HG03342 (cell line): ENCODE measurements around the gene XIAP.
"Not testable (repeated sequence)": the region's sequence is repeated elsewhere in the genome, so short reads cannot be mapped to it uniquely, and the experiment has no call there.

ENCODE experiments used
- ATAC-seq: cut with Tn5 transposase; IDR thresholded peaks from one replicate; pipeline ENCODE4 v1.9.1; 2021; ENCODE audit warnings: mild to moderate bottlenecking, moderate library complexity; ENCODE audit not compliant: unreplicated experiment

Gene XIAP

GRCh38 chrX:123859846-123860838 lies at the start of gene XIAP:
Gene XIAP (plus strand): TSS chrX:123860053. CDS start chrX:123885663, 25,610 bp downstream.
- peak; percentile 75 for ATAC-seq

DNA sequence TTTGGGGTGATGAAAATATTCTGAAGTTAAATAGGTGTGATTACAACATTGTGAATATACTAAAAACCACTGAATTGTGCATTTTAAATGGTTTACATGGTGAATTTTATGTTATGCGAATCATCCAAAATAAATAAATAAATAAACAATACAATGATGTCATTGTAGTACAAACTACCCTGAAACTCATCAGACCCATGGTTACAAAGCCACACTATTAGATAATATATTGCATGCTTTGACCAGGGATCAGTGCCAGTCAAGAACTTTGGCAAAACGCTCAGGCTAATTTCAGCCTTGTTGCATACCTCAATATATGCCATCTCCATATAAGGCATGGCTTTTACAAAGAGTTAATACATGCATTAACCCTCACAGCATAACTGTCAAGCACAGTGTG lies 45.5 kb upstream of the XIAP start:
- no peak for ATAC-seq

DNA sequence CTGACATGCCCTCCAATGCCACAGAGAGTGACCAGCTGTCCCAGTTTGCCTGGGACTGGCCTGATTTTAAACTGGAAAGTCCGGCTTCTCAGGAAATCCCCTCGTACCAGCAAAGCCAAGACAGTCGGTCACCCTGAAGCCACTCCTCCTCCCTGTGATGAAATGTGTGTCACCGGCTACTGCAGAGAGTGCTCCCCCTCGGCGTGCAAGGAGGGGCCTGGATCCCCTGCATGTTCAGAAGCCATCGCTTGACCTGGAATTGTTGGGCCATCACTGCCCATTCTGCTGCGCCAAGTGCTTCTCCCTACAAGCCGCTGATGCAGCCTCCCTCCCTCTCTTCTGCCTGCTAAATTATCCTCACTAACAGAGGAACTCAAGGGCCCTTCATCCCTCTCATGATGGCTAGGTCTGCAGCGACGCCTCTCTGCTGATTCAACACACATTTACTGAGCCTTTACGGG lies 44.9 kb upstream of the XIAP start:
- not testable (repeated sequence) for ATAC-seq

DNA sequence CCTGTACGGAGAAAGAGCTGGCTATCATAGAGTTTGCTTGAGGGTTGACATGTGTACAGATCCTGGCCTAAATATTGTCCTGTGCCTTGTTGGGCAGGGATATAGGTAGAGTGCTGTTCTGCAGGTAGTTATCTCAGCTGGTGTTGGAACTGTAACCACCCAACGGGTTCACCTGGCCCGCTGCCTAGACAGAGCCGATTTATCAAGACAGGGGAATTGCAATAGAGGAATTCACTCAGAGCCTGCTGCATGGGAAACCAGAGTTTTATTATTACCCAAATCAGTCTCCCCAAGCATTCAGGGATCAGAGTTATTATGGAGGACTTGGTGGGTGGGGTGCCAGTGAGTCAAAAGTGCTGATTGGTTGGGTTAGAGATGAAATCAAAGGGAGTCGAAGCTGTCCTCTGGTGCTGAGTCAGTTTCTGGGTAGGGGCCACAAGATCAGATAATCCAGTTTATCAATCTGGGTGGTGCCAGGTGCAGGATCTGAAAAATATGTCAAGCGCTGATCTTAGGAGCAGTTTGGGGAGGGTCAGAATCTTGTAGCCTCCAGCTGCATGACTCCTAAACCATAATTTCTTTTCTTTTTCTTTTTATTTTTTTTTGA lies 42.5 kb upstream of the XIAP start:
- ATAC-seq = no peak

DNA sequence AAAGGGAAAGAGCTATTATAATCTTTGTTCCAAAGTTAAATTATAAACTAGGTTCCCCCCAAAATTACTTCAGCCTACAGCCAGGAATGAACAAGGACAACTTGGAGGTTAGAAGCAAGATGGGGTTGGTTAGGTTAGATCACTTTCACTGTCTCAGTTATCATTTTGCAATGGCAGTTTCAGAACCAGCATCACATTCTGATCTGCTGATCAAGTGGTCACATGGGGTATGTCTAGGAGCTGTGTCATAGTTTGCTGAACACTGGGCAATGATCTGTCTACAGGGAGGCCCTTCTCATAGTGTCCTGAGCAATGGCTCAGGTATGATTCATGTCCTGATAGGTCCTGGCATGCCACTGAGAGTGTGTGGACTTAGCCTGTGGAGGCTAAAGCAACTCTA lies 41.6 kb upstream of the XIAP start:
- no peak for ATAC-seq

GRCh38 chrX:123822965-123823364 lies 36.9 kb upstream of the XIAP start:
- no peak for ATAC-seq

DNA sequence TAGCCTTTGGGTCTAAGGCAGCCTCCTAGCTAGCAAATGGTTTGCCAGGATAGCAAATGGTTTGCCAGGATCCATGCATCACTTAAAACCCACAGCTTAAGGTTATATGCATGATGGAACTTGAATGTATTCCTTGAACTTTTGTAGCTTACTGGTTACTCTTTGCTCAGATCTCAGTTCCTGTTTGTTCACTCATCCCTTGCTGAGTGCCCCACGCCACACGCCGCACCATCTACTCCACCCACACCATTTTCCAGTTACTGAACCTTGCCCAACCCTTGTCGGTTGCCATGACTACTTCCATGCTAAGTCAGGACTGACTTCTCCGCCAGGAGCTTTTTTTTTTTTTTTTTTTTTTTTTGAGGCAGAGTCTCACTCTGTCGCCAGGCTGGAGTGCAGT lies 29.5 kb upstream of the XIAP start:
- peak; percentile 83 for ATAC-seq

DNA sequence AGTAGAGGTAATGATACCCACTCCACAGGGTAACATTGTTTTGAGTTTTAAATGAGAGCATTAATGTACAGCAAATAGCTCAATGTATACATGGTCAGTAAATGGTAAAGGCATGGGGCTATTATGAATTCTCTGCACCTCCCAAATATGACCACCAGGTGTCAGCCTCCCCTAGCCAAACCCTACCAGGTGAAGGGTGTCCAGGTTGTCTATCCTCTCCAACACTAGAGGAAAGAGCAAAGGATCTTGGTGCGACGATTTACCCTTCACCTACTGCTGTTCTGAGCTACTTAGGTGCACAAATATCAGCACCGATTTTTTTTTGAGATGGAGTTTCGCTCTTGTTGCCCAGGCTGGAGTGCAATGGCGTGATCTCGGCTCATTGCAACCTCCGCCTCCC lies 26.5 kb upstream of the XIAP start:
- peak; percentile 79 for ATAC-seq

GRCh38 chrX:123834116-123834515 lies 25.7 kb upstream of the XIAP start:
- ATAC-seq = no peak

GRCh38 chrX:123835661-123836371 lies 24.0 kb upstream of the XIAP start:
- peak; percentile 44 for ATAC-seq

GRCh38 chrX:123845129-123845528 lies 14.7 kb upstream of the XIAP start:
- not testable (repeated sequence) for ATAC-seq

DNA sequence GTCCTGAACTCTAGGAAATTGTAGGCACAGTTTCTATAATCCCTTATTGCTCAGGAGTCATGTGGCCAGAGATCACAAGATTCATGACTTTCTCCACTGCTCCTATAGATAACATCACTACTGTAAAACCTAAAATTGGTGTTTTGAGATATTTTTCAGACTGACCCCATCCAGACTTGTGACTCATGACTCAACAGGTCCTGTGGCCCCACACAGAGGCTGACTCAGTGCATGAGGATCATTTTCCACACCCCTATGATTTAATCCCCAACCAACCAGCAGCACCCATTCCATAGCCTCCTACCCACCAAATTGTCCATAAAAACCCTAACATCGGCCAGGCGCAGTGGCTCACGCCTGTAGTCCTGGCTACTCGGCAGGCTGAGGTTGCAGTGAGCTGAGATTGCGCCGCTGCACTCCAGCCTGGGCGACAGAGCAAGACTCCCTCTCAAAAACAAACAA lies 13.2 kb upstream of the XIAP start:
- ATAC-seq = no peak

DNA sequence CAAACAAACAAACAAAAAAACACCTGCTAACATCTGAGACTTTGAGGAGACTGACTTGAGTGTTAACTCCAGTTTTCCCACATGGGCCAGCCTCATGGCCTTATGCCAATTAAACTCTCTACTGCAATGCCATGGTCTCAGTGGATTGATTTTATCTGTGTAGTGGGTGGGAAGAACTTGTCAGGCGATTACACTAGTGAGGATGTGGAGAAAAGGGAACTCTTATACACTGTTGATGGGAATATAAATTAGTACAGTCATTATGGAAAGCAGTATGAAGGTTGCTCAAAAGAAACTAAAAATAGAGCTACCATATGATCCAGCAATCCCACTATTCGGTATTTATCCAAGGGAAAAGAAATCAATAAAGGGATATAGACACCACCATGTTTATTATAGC lies 12.8 kb upstream of the XIAP start:
- ATAC-seq = no peak

DNA sequence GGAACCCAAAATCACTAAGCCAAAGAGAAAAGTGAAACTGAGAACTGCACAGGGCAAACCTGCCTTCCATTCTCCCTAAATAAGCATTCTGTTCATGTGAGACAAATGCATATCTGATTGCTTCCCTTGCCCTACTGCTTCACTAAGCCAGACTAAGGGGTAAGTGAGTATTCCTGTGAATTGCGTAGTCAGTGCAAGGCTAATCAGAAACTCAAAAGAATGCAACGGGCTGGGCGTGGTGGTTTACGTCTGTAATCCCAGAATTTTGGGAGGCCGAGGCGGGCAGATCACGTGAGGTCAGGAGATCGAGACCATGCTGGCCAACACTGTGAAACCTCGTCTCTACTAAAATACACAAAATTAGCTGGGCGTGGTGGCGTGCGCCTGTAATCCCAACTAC lies 10.8 kb upstream of the XIAP start:
- no peak for ATAC-seq

GRCh38 chrX:123849906-123850305 lies 9.9 kb upstream of the XIAP start:
- ATAC-seq = not testable (repeated sequence)

- no peak for ATAC-seq
These were observed 8.8 kb upstream of the XIAP start for GRCh38 chrX:123851079-123851478.

DNA sequence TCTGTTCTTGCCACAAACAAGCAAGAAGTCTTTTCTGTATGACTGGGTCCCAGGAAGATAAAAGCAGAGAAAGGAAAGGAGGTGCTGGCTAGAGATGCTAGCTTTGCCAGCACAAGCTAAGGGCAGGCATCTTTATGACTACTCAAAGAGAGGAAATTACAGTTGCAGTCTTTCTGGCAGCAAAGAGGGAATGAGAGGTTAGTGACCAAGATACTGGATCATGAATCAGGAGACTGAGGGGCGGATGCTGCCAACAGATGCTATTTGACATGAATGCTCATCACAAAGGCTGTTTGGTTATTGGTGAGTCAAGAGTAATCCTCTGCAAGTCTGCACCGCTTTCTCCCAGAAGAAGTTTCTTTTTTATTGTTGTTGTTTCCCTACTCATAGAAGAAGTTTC lies 5.5 kb upstream of the XIAP start:
- no peak for ATAC-seq

DNA sequence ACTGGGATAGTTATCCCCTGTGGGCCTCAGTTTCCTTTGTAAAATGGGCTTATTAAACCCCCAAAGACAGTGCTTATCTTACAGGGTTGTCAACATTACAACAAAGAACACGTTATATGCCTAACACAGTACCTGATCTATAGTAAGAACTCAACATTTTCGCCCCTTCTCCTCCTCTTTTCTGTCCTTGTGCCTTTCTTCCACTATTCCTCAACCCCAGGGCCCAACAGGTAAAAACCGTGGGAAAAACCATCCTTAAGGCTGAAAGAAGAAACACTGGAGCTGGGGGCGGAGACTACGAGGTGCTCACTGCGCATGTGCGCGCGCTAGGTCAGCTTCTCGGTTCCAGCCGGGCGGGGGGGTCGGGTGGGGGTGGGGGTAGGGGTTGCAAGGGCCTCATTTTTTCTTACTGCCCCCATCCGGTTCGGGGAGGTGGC lies 426 bp upstream of the XIAP start:
- peak; percentile 5 for ATAC-seq

- ATAC-seq = no peak
These were observed 1.1 kb downstream of the XIAP start for GRCh38 chrX:123860983-123861382.

- no peak for ATAC-seq
These were observed 9.6 kb downstream of the XIAP start for GRCh38 chrX:123869488-123869887.

GRCh38 chrX:123871309-123871708 lies 11.5 kb downstream of the XIAP start:
- ATAC-seq = peak; percentile 65
